AG04450 (cell line): ENCODE results near the gene WDR20. TPM values are rescaled to one million over a fixed set of nuclear protein-coding genes. Genes with fewer than 3 reads are reported as not detected.

Experiments
- CTCF ChIA-PET: fragments of 300-600, 350-600 bp; formaldehyde crosslinking; extraction: SDS; loops from one replicate; lab custom pipeline; 2022; ENCODE audit warnings: antibody characterized with exemption, inconsistent platforms; lab: Charles Lee
- POLR2A ChIA-PET: fragments of 350-600 bp; formaldehyde crosslinking; extraction: SDS; loops from one replicate; lab custom pipeline; 2021; ENCODE audit warnings: antibody characterized with exemption, inconsistent platforms; lab: Yijun Ruan, JAX
- DNase-seq: peaks from one replicate; pipeline ENCODE4 v3.0.0-alpha.2; 2011; ENCODE audit warnings: low read depth, low spot score
- H3K27ac ChIP-seq: one replicate; pipeline ENCODE4 v1.5.1; 2012; ENCODE audit warnings: low read depth, low read length, control low read depth
- H3K27me3 ChIP-seq: one replicate; pipeline ENCODE4 v1.6.0; 2012; ENCODE audit warnings: low read length; ENCODE audit not compliant: control insufficient read depth, insufficient read depth
- H3K4me3 ChIP-seq: 2 replicates; pipeline ENCODE4 v1.5.1; 2011; ENCODE audit warnings: mild to moderate bottlenecking, low read depth, low read length, control low read depth
- H3K9me3 ChIP-seq: 2 replicates; pipeline ENCODE4 v1.5.1; 2012; ENCODE audit warnings: low read length; ENCODE audit not compliant: control insufficient read depth, insufficient read depth
- CTCF ChIP-seq: IDR thresholded peaks from 2 replicates; pipeline ENCODE4 v1.5.1; 2011; ENCODE audit warnings: low read depth, low read length, control low read depth, inconsistent platforms
- polyA plus RNA-seq: library from polyadenylated mRNA; depleted of rRNA; stranded (reverse); fragments of >200 nt; gene quantifications from 2 replicates; pipeline ENCODE4 v1.2.3, GENCODE V29; 2011

Gene WDR20
- polyA plus RNA-seq, 1 experiment, result 16.6 TPM

DNA sequence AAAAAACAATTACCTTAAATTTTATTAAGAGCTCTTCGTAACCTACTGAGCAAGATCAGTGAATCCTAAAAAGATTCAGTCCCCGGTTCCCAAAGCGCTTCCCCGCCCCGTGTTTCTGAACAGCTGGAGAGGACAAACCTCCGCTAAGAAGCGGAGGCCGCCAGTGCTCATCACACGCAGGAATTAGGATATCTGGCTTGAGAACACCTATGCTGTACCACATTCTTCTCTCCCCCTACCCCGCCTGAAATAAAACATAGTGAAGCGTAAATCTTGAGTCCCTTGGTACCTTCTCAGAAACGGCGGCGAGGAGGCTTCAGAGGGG is 774 bp upstream of the WDR20 start:
- POLR2A ChIA-PET, result no interaction called here
- Histone ChIP-seq H3K27me3 (no peaks in the 10 kb centered on the region), H3K4me3 (peak overlapping the region; percentile 95), H3K9me3 (no peaks in the 10 kb centered on the region; the same call in 1 of the 2 replicates), H3K27ac (no peak overlapping the region)
- TF ChIP-seq CTCF, result no peak
- CTCF ChIA-PET, result interaction anchor here (0.8 to 1.2 kb wide), 2 partner anchors 176 to 183 kb away, joined by 3 read pairs; no protein-coding TSS in a partner anchor
- no peak for DNase-seq

GRCh38 chr14:102140027-102140749 is 491 bp downstream of the WDR20 start:
- CTCF ChIA-PET, result no interaction called here
- H3K27ac ChIP-seq, result peak overlapping the region; percentile 47
- DNase-seq, result no peak
- POLR2A ChIA-PET, result no interaction called here
- TF ChIP-seq CTCF, result no peak
- no peaks in the 10 kb centered on the region; the same call in 1 of the 2 replicates for H3K9me3 ChIP-seq
- H3K4me3 ChIP-seq, result peak overlapping the region; percentile 95
- no peaks in the 10 kb centered on the region for H3K27me3 ChIP-seq

GRCh38 chr14:102140750-102141145 is 1.1 kb downstream of the WDR20 start:
- CTCF ChIA-PET, result interaction anchor here (0.5 to 0.8 kb wide), 2 partner anchors 179 to 332 kb away, joined by 3 to 4 read pairs; no protein-coding TSS in a partner anchor
- no peaks in the 10 kb centered on the region; the same call in 1 of the 2 replicates for H3K9me3 ChIP-seq

DNA sequence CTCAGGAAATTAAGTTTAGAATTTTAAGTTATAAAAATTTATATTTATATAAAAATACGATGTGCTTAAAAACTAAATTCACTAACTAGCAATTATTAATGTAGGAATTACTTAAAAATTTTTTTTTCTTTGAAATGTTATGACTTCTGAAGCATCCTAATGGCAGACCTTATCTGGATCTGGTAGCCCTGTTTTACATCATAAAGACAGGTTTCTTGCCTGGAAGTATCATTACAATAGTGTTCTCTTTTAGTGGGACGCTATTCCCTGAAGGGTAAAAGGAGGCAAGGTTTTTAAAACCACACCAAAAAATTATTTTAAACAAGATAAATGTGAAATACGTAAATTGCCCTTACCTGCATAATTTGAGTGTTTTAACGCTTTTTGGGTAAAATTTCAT is 2.1 kb downstream of the WDR20 start:
- no peak for DNase-seq
- POLR2A ChIA-PET, result no interaction called here
- Histone ChIP-seq H3K27ac (no peak overlapping the region), H3K9me3 (no peaks in the 10 kb centered on the region; the same call in 1 of the 2 replicates), H3K27me3 (no peaks in the 10 kb centered on the region), H3K4me3 (no peak overlapping the region)
- TF ChIP-seq CTCF, result no peak
- CTCF ChIA-PET, result no interaction called here

More at GRCh38 chr14:102140750-102141145, 1.1 kb downstream of the WDR20 start:
- TF ChIP-seq CTCF, result no peak
- Histone ChIP-seq H3K27ac (no peak overlapping the region), H3K27me3 (no peaks in the 10 kb centered on the region), H3K4me3 (peak overlapping the region; percentile 95)
- POLR2A ChIA-PET, result no interaction called here
- DNase-seq, result no peak

GRCh38 chr14:102144914-102145313 is 5.2 kb downstream of the WDR20 start:
- H3K27me3 ChIP-seq, result no peaks in the 10 kb centered on the region
- ChIA-PET POLR2A (no interaction called here), CTCF (interaction anchor here (0.7 to 1.1 kb wide), 2 partner anchors 49 to 380 kb away, joined by 3 to 5 read pairs; no protein-coding TSS in a partner anchor)
- no peak for DNase-seq
- H3K4me3 ChIP-seq, result no peak overlapping the region
- H3K9me3 ChIP-seq, result no peaks in the 10 kb centered on the region; the same call in 1 of the 2 replicates
- no peak overlapping the region for H3K27ac ChIP-seq
- TF ChIP-seq CTCF, result no peak
